Stimulated activated naive CD4-positive, alpha-beta T cell (primary cell): ENCODE data around the gene ZBTB11.
"Not testable (repeated sequence)": the region's sequence is repeated elsewhere in the genome, so short reads cannot be mapped to it uniquely, and the experiment has no call there.

Experiments used
- DNase-seq, 6 experiments: peaks; one replicate each; lab custom pipeline; 2025; lab: John Stamatoyannopoulos, UW

Gene ZBTB11

DNA sequence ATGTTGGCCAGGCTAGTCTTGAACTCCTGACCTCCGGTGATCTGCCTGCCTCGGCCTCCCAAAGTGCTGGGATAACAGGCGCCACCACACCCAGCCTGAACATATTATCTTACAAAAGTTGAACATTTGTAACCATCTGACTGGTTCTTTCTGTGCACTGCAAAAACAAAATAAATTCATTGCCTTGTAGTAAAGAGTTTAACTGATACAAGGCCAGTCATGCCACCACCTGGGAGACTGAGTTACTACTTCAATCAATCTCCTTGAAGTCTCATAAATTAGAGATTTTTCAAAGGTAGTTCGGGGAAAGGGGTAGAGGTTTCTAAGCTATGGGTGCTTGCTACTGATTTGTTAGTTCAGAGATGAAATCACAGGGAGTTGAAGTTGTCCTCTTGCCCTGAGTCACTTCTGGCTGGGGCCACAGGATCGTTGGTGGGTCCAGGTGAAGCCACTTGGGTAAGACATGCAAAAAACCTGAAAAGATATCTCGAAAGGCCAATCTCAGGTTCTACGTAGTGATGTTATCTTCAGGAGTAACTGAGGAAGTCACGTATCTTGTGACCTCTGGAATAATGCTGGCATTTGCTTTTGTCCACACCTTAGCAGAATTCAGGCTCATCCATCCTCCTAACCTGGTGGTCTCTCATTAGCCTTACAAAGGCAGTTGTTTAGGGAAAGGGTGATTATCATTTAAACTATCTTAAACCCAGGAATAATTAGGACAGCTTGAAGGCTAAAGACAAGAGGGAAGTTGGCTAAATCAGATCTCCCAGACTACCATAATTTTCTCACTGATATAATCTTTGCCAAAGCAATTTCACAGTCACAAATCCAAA lies 33.7 kb downstream of the ZBTB11 start:
- no peak for DNase-seq

DNA sequence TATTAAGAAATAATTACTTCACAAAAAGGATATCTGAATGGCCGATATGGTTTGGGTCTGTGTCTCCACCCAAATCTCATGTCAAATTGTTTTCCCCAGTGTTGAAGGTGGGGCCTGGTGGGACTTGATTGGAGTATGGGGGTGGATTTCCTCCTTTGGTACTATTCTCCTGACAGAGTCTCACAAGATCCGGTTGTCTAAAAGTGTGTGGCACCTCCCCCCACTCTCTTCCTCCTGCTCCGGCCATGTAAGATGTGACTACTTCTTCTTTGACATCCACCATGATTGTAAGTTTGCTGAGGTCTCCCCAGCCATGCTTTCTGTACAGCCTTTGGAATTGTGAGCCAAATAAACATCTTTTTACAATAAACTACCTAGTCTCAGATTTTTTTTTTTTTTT lies 34.5 kb downstream of the ZBTB11 start:
- DNase-seq: no peak

DNA sequence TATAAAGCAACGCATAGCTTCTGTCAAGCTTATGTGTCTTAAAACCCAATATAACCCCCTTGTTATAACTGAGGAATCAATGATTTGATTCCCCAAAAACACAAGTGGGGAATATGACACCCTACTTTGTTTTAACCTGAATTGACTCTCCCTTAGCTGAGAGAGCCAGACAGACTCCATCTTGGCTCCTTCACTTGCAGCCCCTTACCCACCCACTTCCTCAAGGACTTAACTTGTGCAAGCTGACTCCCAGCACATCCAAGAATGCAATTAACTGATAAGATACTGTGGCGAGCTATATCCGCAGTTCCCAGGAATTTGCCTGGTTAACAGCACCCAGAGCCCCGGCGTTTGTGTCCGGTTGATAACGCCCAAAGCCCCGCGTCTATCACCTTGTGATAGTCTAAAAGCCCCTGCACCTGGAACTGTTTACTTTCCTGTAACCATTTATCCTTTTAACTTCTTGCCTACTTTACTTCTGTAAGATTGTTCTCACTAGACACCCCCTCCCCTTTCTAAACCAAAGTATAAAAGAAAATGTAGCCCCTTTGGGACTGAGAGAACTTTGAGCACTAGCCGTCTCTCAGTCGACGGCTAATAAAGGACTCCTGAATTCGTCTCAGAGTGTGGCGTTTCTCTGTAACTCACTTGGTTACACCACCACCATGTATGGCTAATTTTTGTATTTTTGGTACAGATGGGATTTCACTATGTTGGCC lies 35.4 kb downstream of the ZBTB11 start:
- not testable (repeated sequence) for DNase-seq

DNA sequence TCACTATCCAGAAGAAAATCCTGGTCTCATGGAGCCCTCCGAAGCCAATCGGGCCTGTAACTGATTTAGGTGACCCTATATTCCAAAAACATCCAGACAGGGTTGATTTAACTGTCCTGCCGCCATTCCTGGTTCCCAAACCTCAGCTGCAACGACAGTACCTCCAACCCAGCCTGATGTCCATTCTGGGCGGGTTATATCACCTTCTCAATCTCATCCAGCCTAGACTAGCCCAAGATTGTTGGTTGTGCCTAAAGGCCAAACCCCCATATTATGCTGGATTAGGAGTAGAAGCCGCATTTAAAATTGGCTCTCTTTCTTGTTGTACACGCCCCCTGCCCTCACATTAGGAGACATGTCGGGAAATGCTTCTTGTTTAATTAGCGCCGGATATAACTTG lies 36.7 kb downstream of the ZBTB11 start:
- DNase-seq: no peak

DNA sequence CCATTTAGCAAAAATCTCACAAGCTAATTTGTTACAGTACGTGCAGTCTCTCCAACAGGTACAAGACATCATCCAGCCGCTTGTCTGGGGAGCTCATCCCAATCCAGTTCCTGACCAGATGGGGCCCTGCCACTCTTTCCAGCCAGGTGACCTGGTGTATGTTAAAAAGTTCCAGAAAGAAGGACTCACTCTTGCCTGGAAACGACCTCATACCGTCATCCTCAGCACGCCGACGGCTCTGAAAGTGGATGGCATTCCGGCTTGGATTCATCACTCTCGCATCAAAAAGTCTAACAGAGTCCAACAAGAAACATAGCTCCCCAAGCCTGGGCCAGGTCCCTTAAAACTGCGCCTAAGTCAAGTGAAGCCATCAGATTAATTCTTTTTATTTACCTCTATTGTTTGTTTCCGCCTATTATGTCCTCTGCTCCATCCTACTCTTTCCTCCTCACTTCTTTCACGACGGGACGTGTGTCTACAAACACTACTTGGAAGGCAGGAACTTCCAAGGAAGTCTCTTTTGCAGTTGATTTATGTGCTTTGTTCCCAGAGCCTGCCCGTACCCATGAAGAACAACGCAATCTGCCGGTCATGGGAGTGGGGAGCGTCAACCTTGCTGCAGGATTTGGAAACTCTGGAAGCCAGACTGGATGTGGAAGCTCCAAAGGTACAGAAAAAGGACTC lies 37.5 kb downstream of the ZBTB11 start:
- DNase-seq: no peak

DNA sequence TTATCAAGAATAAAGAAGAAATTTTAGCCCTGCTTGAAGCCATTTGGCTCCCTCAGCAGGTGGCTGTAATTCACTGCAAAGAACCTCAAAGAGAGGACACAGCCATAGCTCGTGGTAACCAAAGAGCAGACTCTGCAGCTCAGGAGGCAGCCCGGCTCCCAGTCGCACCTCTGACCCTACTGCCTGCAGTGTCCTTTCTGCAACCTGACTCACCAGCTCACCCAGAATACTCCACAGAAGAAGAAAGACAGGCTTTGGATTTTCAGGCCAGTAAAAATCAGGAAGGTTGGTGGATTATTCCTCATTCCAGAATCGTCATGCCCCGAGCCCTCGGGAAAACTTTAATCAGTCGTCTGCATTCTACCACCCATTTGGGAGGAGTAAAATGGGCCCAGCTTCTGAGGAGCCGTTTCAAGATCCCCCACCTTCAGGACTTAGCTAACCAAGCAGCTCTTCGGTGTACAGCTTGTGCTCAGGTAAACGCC lies 38.6 kb downstream of the ZBTB11 start:
- DNase-seq: no peak

DNA sequence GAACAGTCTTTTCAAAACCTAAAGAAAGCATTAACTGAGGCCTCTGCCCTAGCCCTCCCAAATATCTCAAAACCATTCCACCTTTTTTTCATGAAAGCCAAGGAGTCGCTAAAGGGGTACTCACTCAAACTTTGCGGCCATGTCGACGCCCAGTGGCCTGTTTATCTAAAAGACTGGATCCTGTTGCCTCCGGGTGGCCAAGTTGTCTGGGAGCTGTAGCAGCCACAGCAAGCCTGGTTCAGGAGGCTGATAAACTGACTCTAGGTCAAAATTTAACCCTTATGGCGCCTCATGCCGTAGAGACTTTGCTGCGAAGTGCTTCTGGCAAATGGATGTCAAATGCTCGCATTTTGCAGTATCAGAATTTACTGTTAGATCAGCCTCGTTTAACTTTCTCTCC lies 39.5 kb downstream of the ZBTB11 start:
- DNase-seq: no peak

DNA sequence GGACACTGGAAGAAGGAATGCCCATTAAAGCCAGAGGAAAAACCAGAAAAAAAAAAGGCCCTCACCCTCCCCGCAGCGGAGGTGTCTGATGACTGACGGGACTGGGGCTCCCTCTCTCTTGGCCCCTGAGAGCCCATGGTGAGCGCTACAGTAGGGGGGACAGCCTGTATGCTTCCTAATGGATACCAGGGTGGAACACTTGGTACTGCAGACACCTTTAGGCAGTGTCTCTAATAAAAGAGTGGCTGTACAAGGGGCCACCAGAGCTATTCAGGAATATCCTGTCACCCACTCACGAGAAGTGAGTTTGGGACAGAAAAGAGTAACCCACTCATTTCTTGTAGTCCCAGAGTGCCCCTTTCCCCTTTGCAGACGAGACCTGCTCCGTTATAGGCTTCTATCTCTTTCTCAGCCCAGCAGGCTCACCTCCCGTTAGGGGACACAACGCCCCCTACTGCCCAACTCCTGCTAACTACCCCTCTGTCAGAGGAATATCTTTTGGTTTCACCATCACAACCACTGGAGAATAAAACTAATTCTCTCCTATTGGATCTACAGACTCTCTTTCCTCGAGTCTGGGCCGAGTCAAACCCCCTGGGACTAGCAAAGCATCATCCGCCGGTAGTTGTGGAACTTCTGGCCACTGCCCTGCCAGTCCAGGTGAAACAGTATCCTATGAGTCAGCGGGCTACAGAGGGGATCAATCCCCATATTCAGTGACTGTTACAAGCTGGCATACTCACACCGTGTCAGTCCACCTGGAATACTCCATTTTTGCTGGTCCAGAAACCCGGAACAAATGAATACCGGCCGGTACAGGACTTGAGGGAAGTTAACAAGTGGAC lies 40.8 kb downstream of the ZBTB11 start:
- peak; percentile 32 to 67 (median 50) for DNase-seq

DNA sequence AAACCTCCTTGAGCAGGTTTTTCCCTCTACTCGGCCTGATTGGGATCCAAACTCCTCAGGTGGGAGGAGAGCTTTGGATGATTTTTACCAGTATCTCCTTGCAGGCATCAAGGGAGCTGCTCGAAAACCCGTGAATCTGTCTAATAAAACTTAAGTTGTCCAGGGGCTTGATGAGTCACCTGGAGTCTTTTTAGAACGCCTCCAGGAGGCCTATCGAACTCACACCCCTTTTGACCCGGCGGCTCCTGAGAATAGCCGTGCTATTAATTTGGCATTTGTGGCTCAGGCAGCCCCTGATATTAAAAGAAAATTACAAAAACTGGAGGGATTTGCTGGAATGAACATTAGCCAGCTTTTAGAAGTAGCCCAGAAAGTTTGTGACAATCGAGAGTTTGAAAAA lies 41.6 kb downstream of the ZBTB11 start:
- no peak for DNase-seq

DNA sequence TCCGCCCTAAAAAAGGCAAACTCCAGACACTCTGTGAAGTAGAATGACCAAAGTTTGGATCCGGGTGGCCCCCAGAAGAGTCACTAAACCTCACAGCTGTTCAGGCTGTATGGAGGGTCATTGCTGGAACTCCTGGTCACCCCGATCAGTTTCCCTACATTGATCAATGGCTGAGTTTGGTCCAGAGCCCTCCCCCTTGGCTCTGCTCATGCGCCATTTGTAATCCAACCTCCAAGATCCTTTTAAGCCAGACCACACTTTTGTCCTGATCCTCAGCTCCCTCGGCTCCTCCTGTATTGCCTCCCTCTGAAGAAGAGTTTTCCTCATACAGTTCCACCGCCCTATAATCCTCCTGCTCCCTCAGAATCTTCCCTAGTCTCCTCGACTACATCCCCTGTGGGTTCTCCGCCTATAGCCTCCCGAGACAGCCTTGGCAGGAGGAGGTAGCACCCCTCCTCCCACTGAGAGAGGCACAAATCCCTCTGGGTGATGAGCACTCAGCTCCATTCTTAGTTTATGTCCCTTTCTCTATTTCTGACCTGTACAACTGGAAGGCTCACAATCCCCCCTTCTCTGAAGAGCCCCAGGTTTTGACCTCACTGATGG lies 42.2 kb downstream of the ZBTB11 start:
- DNase-seq: no peak

DNA sequence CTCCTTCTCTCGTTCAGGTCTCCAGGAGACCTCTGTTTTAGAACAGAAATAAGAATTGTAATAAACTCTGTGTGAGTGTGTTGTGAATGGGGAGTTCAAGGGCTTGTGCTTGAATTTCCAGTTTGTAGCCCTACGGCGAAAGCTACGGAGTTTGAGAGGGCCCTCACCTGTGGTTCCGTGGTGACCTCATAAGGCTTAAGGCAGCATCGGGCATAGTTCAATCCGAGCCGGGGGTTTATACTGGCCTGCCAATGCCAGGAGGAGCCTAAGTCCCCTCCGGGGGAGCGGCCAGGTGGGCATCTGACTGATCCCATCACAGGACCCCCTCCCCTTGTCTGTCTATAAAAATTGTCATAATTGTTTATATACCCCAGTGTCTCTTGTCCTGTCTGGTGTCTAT lies 43.7 kb downstream of the ZBTB11 start:
- DNase-seq: no peak

DNA sequence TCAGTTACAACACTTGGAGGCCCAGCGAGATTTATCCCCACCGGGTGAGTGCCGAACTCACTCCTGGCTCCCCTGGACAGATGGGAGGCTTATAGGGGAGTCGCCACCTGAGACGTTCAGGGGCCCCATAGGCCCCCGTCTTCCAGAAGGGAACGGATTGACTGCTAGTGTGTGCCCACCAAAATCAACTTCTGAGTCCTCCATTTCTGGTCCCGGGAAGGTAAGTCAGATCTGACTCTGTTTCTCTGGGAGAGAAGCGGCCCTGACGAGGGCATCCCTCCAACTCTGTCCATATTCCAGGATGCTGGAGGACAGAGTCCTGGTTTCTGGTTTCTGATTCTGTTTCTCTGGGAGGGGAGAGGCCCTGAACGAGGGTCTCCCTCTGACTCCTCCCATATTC lies 44.3 kb downstream of the ZBTB11 start:
- DNase-seq: no peak

DNA sequence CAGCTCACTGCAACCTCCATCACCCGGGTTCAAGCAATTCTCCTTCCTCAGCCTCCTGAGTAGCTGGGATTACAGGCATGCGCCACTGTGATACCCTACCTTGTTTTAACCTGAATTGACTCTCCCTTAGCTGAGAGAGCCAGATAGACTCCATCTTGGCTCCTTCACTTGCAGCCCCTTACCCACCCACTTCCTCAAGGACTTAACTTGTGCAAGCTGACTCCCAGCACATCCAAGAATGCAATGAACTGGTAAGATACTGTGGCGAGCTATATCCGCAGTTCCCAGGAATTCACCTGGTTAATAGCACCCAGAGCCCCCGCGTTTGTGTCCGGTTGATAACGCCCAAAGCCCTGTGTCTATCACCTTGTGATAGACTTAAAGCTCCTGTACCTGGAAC lies 45.0 kb downstream of the ZBTB11 start:
- not testable (repeated sequence) for DNase-seq

DNA sequence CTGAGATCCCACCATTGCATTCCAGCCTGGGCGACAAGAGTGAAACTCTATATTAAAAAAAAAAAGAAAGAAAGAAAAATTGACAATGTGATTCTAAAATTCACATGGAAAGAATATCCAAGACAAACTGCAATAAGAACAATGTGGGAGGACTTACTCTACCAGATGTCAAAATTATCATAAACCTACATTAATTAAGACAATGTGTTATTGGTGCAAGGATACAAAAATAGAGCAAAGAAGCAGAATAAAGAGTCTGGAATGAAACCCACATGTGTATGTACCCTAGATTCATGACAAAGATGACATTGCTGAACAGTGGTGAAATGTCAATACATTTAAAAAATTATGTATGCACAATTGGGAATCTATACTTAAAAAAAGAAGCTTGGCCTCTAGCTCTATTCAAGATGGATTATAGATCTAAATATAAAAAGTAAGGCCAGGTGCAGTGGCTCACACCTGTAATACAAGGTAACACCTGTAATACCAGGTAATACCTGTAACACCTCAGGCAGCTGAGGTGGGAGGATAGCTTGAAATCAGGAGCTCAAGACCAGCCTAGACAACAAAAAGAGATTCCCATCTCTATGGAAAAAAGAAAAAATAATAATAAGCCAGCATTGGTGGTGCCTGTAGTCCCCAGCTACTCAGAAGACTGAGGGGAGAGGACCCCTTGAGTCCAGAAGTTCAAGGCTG lies 45.7 kb downstream of the ZBTB11 start:
- DNase-seq: no peak

DNA sequence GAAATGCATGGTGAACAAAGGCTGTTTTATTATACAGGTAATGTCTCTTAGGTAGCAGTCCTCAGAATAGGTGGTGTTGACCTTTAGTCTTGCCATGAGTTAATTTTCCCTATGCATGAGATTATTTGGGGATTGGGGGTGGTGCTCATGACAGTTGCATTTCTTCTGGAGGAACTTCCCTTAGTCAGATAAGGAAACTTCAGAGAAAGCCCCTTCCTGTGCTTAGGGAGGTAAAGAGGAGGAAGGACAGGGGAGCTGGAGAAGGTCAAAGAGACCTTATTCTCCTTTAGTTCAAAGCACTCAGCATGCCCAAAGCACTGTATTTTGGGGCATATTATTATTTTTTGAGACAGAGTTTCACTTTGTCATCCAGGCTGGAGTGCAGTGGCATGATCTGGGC lies 47.7 kb downstream of the ZBTB11 start:
- DNase-seq: no peak

DNA sequence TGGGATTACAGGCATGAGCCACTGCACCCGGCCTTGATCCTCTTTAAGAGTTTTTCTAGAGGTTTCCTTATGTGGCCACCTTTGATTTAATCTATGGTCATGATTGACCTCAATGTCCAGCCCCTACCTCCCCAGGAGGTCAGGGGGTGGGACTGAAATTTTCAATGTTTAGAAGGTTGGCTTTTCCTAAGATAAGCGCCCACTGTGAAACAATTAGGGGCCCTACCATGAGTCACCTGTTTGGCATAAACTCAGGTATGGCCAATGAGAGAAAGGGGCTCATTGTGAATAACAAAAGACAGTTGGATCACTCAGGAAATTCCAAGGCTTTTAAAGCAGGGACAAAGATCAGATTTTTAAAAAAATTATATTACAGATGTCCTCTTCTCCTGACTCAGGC lies 51.1 kb downstream of the ZBTB11 start:
- no peak for DNase-seq

DNA sequence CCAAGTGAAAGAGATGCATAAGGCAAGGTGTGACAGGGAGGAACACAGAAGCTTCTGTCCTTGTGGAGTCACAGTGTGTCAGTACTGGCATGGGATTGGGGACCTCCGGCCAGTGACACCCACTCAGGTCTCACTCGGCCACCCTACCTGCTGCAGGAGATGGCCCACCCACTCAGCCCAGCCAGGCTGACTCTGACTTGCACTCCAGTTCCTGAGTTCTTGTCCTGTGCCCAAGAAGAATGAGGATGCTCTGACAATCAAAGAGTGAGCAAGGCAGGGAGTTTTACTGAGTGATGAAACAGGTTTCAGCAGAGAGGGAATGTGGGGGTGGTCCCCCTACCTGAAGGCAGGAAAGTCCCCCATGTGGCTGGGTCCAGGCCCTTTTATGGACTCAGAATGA lies 52.1 kb downstream of the ZBTB11 start:
- DNase-seq: no peak

DNA sequence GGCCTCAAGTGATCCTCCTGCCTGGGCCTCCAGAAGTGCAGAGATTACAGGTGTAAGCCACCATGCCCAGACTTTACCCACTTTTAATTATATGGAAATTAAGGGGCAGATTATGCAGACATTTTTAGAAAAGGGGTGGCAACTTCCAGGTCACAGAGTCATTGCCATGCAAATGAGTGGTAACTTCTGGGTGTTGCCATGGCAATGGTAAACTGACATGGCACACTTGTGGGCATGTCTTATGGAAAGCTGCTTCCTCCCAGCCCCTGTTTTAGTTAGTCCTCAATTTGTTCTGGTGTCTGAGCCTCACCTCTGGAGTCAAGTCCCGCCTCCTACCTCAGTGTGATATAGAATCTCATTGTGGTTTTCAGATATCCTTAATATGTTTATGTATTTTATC lies 53.3 kb downstream of the ZBTB11 start:
- DNase-seq: no peak

DNA sequence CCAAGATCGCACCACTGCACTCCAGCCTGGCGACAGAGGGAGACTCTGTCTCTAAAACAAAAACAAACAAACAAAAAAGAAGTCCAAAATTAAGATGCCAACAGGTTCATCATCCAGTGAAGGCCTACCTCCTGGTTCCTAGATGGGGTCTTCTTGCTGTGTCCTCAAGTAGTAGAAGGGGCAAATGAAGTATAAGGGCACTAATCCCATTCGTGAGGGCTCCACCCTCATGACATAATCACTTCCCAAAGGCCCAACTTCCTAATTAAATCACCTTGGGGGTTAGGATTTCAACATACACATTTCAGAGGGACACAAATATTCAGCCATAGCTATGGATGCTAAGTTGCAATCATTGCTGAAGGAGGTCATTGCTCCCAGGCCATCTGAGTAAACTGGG lies 57.2 kb downstream of the ZBTB11 start:
- no peak for DNase-seq

DNA sequence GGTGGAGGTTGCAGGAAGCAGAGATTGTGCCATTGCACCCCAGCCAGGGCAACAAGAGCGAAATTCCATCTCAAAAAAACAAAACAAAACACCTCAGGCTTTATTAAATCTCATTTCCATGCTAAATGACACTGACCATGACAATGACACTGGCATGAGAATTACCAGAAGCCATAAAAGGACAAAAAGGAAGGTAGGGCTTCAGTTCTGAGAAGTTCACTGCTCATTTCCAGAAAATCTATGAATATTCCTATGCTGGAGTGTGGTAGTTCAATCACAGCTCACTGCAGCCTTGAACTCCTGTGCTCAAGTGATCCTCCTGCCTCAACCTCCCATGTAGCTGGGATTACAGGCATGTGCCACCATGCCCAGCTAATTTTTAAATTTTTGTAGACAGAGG lies 58.2 kb downstream of the ZBTB11 start:
- DNase-seq: no peak

DNA sequence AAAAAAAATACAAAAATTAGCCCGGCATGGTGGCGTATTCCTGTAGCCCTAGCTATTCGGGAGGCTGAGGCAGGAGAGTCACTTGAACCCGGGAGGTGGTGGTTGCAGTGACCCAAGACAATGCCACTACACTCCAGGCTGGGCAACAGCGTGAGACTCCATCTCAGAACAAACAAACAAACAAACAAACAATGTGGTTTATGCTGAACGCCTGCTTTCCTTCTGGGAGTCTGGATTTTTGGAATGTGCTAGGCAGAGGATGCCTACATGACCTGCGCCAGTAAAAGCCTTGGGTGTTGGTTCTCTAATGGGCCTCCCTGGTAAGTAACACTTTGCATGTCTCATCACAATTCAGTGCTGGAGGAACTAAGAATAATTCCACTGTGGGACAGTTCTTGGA lies 59.5 kb downstream of the ZBTB11 start:
- no peak for DNase-seq
